Liver (tissue), 9 donors: ENCODE measurements around the gene ZNF267. TPM values are rescaled to one million over a fixed set of nuclear protein-coding genes. Genes with fewer than 3 reads are reported as not detected.
"Not testable (repeated sequence)": the region's sequence is repeated elsewhere in the genome, so short reads cannot be mapped to it uniquely, and the experiment has no call there.

Source experiments
- DNase-seq: peaks from one replicate; pipeline ENCODE4 v3.0.0-alpha.2; 2017; ENCODE audit warnings: low spot score
- H3K27ac ChIP-seq, 2 donors: one replicate each; pipeline ENCODE4 v1.7.0; 2013; ENCODE audit warnings: inconsistent platforms in 2 of 2, low read length in 2 of 2, control low read depth in 1 of 2, low read depth in 1 of 2, mild to moderate bottlenecking in 1 of 2
- H3K27me3 ChIP-seq, 4 donors: one replicate each; pipeline versions ENCODE4 v1.6.1 to v1.7.0; 2013; ENCODE audit warnings: low read length in 3 of 4, inconsistent platforms in 1 of 4, mild to moderate bottlenecking in 1 of 4, moderate library complexity in 1 of 4; ENCODE audit not compliant: control insufficient read depth in 4 of 4, insufficient read depth in 4 of 4
- H3K36me3 ChIP-seq, 4 donors: one replicate each; pipeline versions ENCODE4 v1.6.1 to v1.7.0; 2013; ENCODE audit warnings: low read length in 3 of 4, mild to moderate bottlenecking in 3 of 4, low read depth in 1 of 4, moderate library complexity in 1 of 4; ENCODE audit not compliant: control insufficient read depth in 4 of 4, insufficient read depth in 3 of 4
- H3K4me1 ChIP-seq, 4 donors: one replicate each; pipeline versions ENCODE4 v1.6.1 to v1.7.0; 2013; ENCODE audit warnings: low read length in 3 of 4, mild to moderate bottlenecking in 3 of 4, moderate library complexity in 1 of 4; ENCODE audit not compliant: control insufficient read depth in 4 of 4, insufficient read depth in 4 of 4
- H3K4me3 ChIP-seq, 3 donors: one replicate each; pipeline versions ENCODE4 v1.6.1 to v1.7.0; 2013; ENCODE audit warnings: low read length in 3 of 3, control low read depth in 1 of 3, low read depth in 1 of 3, mild to moderate bottlenecking in 1 of 3
- H3K9ac ChIP-seq, 2 donors: one replicate each; pipeline ENCODE4 v1.7.0; 2013; ENCODE audit warnings: low read length in 2 of 2, mild to moderate bottlenecking in 2 of 2, moderate library complexity in 2 of 2, control low read depth in 1 of 2, low read depth in 1 of 2
- H3K9me3 ChIP-seq, 4 donors: one replicate each; pipeline versions ENCODE4 v1.6.1 to v1.7.0; 2013; ENCODE audit warnings: low read length in 3 of 4; ENCODE audit not compliant: control insufficient read depth in 4 of 4
- CTCF ChIP-seq: fragments of 150-350 bp; IDR thresholded peaks from 2 replicates; pipeline ENCODE4 v1.5.1; 2017; ENCODE audit warnings: improper control_type of control experiment, low read depth, low read length; ENCODE audit not compliant: missing input control
- EGR1 ChIP-seq, 2 donors: IDR thresholded peaks; 2 replicates each; pipeline ENCODE4 v1.6.1; 2016 to 2018; ENCODE audit warnings: antibody characterized with exemption in 2 of 2, low read depth in 2 of 2
- FOXA1 ChIP-seq: IDR thresholded peaks from 2 replicates; pipeline ENCODE4 v1.6.1; 2016; ENCODE audit warnings: antibody characterized with exemption
- FOXA2 ChIP-seq: IDR thresholded peaks from 2 replicates; pipeline ENCODE4 v1.6.1; 2016; ENCODE audit warnings: antibody characterized with exemption
- GABPA ChIP-seq, 2 donors: IDR thresholded peaks in 1 of 2; conservative IDR thresholded peaks in 1 of 2; 2 replicates each; pipeline ENCODE4 v1.6.1; 2016; ENCODE audit warnings: antibody characterized with exemption in 2 of 2, mild to moderate bottlenecking in 1 of 2, moderate library complexity in 1 of 2
- HNF4A ChIP-seq, 2 donors: conservative IDR thresholded peaks; 2 replicates each; pipeline ENCODE4 v1.6.1; 2016; ENCODE audit warnings: antibody characterized with exemption in 2 of 2, mild to moderate bottlenecking in 2 of 2
- HNF4G ChIP-seq: IDR thresholded peaks from 2 replicates; pipeline ENCODE4 v1.6.1; 2016; ENCODE audit warnings: antibody characterized with exemption
- JUND ChIP-seq, 2 donors: IDR thresholded peaks; 2 replicates each; pipeline ENCODE4 v1.6.1; 2016; ENCODE audit warnings: antibody characterized with exemption in 2 of 2
- NR2F2 ChIP-seq: IDR thresholded peaks from 2 replicates; pipeline ENCODE4 v1.6.1; 2016; ENCODE audit warnings: antibody characterized with exemption
- RAD21 ChIP-seq, 2 donors: IDR thresholded peaks; 2 replicates each; pipeline ENCODE4 v1.6.1; 2016; ENCODE audit warnings: antibody characterized with exemption in 2 of 2, mild to moderate bottlenecking in 2 of 2
- RXRA ChIP-seq, 2 donors: IDR thresholded peaks; 2 replicates each; pipeline ENCODE4 v1.6.1; 2017 to 2018; ENCODE audit warnings: antibody characterized with exemption in 2 of 2, mild to moderate bottlenecking in 1 of 2
- SP1 ChIP-seq: IDR thresholded peaks from 2 replicates; pipeline ENCODE4 v1.6.1; 2018; ENCODE audit warnings: antibody characterized with exemption, mild to moderate bottlenecking
- TAF1 ChIP-seq: conservative IDR thresholded peaks from 2 replicates; pipeline ENCODE4 v1.6.1; 2016; ENCODE audit warnings: antibody characterized with exemption, mild to moderate bottlenecking
- YY1 ChIP-seq: IDR thresholded peaks from 2 replicates; pipeline ENCODE4 v1.6.1; 2016; ENCODE audit warnings: antibody characterized with exemption, mild to moderate bottlenecking
- WGBS: extraction: QIAGEN DNeasy Blood & Tissue Kit; methylation state at CpG from one replicate; pipeline ENCODE4 v1.1.7; 2013; 5-methylcytosine and 5-hydroxymethylcytosine counted together
- polyA plus RNA-seq, 2 donors: library from polyadenylated mRNA; stranded (reverse) in 1 of 2; unstranded in 1 of 2; fragments of 200-250 nt in 1 of 2; fragments of >200 nt in 1 of 2; fragmentation: Nextera tagmentation in 1 of 2; extraction: Ambion mirVana in 1 of 2; gene quantifications; one replicate each; pipeline versions ENCODE4 v1.2.1 to v1.2.3, GENCODE V29; 2013 to 2015
- total RNA-seq, 2 donors: library from RNA; depleted of rRNA; stranded (reverse); fragments of >200 nt; gene quantifications; one replicate each; pipeline ENCODE4 v1.2.3, GENCODE V29; 2014
- TF ChIP-seq, protein P1 (sequence below): IDR thresholded peaks from 2 replicates; pipeline ENCODE4 v1.6.1; 2016; ENCODE audit warnings: antibody characterized with exemption
- TF ChIP-seq, protein P2 (sequence below): IDR thresholded peaks from 2 replicates; pipeline ENCODE4 v1.6.1; 2016; ENCODE audit warnings: antibody characterized with exemption, mild to moderate bottlenecking
- TF ChIP-seq, protein P3 (sequence below): IDR thresholded peaks from 2 replicates; pipeline ENCODE4 v1.6.1; 2016; ENCODE audit warnings: antibody characterized with exemption
- TF ChIP-seq, protein P4 (sequence below): IDR thresholded peaks from 2 replicates; pipeline ENCODE4 v1.6.1; 2016; ENCODE audit warnings: antibody characterized with exemption
- donor health status: healthy.
- donor health status: healthy.
- donor health status: healthy.
- donor health status: healthy.
- donor health status: healthy.

ZNF267 gene
- total and polyA plus RNA-seq, 4 donors: 1.9 to 9.0 (median 3.7) TPM

- no peak overlapping the region for H3K4me3 ChIP-seq
- H3K9me3 ChIP-seq: peaks cover 1 to 18% (median 9%) of the 10 kb centered on the region in 4 donors
- H3K36me3 ChIP-seq: peaks cover 3 to 46% (median 34%) of the 10 kb centered on the region in 4 donors
- H3K27me3 ChIP-seq: no peaks in the 10 kb centered on the region
- TF ChIP-seq TAF1: no peak
- TF ChIP-seq EGR1 (IDR thresholded peaks at IDR 0.05; ENCODE audit: low read depth in 2 of 2): no peak
- TF ChIP-seq, protein P1, sequence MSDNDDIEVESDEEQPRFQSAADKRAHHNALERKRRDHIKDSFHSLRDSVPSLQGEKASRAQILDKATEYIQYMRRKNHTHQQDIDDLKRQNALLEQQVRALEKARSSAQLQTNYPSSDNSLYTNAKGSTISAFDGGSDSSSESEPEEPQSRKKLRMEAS: no peak
- TF ChIP-seq HNF4G: no peak
- H3K27ac ChIP-seq: no peak overlapping the region
- H3K4me1 ChIP-seq: no peaks in the 10 kb centered on the region
- H3K9ac ChIP-seq: no peak overlapping the region
- no peak for DNase-seq
These were observed 23.7 kb downstream of the ZNF267 start for GRCh38 chr16:31897283-31897682.

GRCh38 chr16:31899505-31899904 lies 25.9 kb downstream of the ZNF267 start:
- Histone ChIP-seq H3K9ac (no peak overlapping the region), H3K4me3 (no peak overlapping the region), H3K27ac (no peak overlapping the region), H3K9me3 (peaks cover 1 to 14% (median 8%) of the 10 kb centered on the region in 4 donors), H3K27me3 (no peaks in the 10 kb centered on the region), H3K4me1 (no peaks in the 10 kb centered on the region), H3K36me3 (peaks cover 3 to 30% (median 24%) of the 10 kb centered on the region in 4 donors)
- DNase-seq: no peak
- TF ChIP-seq, protein P2, sequence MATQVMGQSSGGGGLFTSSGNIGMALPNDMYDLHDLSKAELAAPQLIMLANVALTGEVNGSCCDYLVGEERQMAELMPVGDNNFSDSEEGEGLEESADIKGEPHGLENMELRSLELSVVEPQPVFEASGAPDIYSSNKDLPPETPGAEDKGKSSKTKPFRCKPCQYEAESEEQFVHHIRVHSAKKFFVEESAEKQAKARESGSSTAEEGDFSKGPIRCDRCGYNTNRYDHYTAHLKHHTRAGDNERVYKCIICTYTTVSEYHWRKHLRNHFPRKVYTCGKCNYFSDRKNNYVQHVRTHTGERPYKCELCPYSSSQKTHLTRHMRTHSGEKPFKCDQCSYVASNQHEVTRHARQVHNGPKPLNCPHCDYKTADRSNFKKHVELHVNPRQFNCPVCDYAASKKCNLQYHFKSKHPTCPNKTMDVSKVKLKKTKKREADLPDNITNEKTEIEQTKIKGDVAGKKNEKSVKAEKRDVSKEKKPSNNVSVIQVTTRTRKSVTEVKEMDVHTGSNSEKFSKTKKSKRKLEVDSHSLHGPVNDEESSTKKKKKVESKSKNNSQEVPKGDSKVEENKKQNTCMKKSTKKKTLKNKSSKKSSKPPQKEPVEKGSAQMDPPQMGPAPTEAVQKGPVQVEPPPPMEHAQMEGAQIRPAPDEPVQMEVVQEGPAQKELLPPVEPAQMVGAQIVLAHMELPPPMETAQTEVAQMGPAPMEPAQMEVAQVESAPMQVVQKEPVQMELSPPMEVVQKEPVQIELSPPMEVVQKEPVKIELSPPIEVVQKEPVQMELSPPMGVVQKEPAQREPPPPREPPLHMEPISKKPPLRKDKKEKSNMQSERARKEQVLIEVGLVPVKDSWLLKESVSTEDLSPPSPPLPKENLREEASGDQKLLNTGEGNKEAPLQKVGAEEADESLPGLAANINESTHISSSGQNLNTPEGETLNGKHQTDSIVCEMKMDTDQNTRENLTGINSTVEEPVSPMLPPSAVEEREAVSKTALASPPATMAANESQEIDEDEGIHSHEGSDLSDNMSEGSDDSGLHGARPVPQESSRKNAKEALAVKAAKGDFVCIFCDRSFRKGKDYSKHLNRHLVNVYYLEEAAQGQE: no peak
- TF ChIP-seq GABPA (IDR thresholded peaks at IDR 0.05 in 1 of 2, conservative IDR thresholded peaks at IDR 0.05 in 1 of 2): no peak
- no peak for TF ChIP-seq TAF1
- no peak for TF ChIP-seq RXRA (IDR thresholded peaks at IDR 0.05)
- TF ChIP-seq, protein P3, sequence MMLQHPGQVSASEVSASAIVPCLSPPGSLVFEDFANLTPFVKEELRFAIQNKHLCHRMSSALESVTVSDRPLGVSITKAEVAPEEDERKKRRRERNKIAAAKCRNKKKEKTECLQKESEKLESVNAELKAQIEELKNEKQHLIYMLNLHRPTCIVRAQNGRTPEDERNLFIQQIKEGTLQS: no peak
- TF ChIP-seq, protein P1: no peak
- no peak for TF ChIP-seq RAD21 (IDR thresholded peaks at IDR 0.05)
- no peak for TF ChIP-seq EGR1 (IDR thresholded peaks at IDR 0.05; ENCODE audit: low read depth in 2 of 2)
- no peak for TF ChIP-seq FOXA1
- no peak for TF ChIP-seq SP1
- no peak for TF ChIP-seq FOXA2
- no peak for TF ChIP-seq YY1
- no peak for TF ChIP-seq NR2F2
- no peak for TF ChIP-seq CTCF
- no peak for TF ChIP-seq HNF4G
- no peak for TF ChIP-seq JUND (IDR thresholded peaks at IDR 0.05)
- no peak for TF ChIP-seq HNF4A (conservative IDR thresholded peaks at IDR 0.05)
- TF ChIP-seq, protein P4, sequence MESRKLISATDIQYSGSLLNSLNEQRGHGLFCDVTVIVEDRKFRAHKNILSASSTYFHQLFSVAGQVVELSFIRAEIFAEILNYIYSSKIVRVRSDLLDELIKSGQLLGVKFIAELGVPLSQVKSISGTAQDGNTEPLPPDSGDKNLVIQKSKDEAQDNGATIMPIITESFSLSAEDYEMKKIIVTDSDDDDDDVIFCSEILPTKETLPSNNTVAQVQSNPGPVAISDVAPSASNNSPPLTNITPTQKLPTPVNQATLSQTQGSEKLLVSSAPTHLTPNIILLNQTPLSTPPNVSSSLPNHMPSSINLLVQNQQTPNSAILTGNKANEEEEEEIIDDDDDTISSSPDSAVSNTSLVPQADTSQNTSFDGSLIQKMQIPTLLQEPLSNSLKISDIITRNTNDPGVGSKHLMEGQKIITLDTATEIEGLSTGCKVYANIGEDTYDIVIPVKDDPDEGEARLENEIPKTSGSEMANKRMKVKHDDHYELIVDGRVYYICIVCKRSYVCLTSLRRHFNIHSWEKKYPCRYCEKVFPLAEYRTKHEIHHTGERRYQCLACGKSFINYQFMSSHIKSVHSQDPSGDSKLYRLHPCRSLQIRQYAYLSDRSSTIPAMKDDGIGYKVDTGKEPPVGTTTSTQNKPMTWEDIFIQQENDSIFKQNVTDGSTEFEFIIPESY: no peak
- WGBS: 90% methylated on average over 2 of the region's 2 CpGs

DNA sequence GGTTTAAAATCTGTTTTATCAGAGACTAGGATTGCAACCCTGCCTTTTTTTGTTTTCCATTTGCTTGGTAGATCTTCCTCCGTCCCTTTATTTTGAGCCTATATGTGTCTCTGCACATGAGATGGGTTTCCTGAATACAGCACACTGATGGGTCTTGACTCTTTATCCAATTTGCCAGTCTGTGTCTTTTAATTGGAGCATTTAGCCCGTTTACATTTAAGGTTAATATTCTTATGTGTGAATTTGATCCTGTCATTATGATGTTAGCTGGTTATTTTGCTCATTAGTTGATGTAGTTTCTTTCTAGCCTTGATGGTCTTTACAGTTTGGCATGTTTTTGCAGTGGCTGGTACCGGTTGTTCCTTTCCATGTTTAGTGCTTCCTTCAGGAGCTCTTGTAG lies 31.0 kb downstream of the ZNF267 start:
- H3K27me3 ChIP-seq, H3K36me3 ChIP-seq, H3K9ac ChIP-seq, H3K4me3 ChIP-seq, H3K27ac ChIP-seq, DNase-seq, H3K4me1 ChIP-seq: not testable (repeated sequence)
- peaks cover 0 to 37% (median 10%) of the 10 kb centered on the region in 4 donors for H3K9me3 ChIP-seq
- 99% methylated on average over 3 of the region's 3 CpGs for WGBS
